Activated CD4-positive, alpha-beta T cell treated with anti-CD3 and anti-CD28 coated beads for 48 hours (primary cell): ENCODE data around the gene SH3D19.
A peak's percentile ranks its signal among the peaks of the same experiment; 100 is the strongest.
"Not testable (repeated sequence)": the region's sequence is repeated elsewhere in the genome, so short reads cannot be mapped to it uniquely, and the experiment has no call there.

Experiments
- DNase-seq: peaks from one replicate; pipeline ENCODE4 v3.0.0-alpha.2; 2020

The SH3D19 gene

GRCh38 chr4:151319490-151319889, 5.9 kb downstream of the SH3D19 start:
- DNase-seq: no peak

GRCh38 chr4:151318307-151319006, 6.9 kb downstream of the SH3D19 start:
- DNase-seq: no peak

DNA sequence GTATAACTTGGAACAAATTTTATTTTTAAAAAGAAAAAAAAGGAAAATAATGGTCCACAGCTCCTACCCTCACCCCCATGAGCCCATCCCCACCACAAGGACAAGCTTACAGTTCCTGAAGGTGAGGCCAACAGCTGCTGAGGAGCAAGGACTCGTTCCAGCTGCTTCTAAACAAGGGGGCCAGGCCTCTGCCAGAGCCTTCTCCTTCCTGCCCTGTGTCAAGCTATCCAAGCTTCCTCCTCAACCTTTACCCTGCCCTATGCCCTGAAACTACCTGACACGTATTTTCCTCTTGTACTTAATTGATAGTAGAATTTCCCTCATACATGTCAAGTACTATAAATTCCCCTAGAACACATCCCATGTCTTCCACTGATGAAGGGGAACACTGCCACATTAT, 8.8 kb downstream of the SH3D19 start:
- DNase-seq: no peak

- no peak for DNase-seq
Measured at GRCh38 chr4:151315212-151315886, 10.1 kb downstream of the SH3D19 start.

GRCh38 chr4:151314479-151314878, 10.9 kb downstream of the SH3D19 start:
- DNase-seq: no peak

DNA sequence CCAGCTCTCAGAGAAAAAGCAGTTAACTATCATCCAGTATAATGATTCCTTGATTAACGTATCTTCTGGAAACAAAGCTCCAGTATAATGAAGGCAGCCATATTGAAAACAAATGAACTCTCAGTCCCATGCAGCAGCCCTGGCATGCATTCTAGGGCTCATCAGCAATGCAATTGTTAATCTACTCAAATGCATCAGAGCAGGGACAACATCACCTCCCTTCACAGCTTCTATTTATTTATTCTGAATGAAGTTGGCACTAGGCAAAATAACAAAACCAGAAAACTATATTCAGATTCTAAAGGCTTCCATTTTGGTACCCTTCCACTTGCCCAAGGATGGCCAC, 11.4 kb downstream of the SH3D19 start:
- DNase-seq: no peak

- no peak for DNase-seq
Measured at GRCh38 chr4:151313306-151314009, 11.9 kb downstream of the SH3D19 start.

GRCh38 chr4:151310124-151310728, 15.2 kb downstream of the SH3D19 start:
- DNase-seq: no peak

DNA sequence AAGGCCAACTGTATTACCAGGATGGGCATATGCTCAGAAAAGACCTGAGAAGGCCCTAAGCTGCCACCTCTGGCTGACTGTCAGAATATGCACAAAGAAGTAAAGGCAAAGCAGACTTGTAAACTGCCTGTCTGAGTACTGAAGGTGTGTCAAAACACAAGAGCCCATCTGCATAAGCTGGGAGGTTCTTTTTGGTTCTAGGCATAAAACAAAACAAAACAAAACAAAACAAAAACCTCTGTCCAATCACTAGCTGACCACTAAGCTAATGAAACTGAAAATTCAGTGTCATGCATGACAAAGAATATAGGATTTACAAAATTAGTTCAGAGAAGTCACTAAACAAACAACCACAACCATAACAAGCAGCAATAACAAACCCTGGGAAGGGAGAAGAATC, 20.6 kb downstream of the SH3D19 start:
- no peak for DNase-seq

- no peak for DNase-seq
Measured at GRCh38 chr4:151304226-151304625, 21.2 kb downstream of the SH3D19 start.

- DNase-seq: no peak
Measured at GRCh38 chr4:151302432-151302831, 23.0 kb downstream of the SH3D19 start.

DNA sequence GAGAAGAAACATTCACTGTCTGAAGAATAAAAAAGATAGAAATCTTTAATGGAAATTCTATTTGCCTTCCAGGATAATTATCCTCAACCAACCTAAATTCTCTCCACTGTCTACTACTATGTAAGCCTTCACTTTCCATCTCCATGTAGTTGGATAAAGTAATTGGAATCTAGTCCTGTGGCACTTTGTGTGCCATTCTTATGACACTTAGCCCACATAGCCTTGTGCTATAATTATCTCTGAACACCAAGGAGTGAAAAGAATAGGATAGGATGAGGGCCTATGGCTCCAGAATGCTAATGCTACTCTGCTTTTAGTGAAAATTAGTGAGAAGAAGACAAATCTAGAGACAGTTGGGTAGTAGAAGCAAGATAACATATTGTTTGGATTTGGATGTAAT, 28.2 kb downstream of the SH3D19 start:
- DNase-seq: no peak

GRCh38 chr4:151296227-151296626, 29.2 kb downstream of the SH3D19 start:
- no peak for DNase-seq

DNA sequence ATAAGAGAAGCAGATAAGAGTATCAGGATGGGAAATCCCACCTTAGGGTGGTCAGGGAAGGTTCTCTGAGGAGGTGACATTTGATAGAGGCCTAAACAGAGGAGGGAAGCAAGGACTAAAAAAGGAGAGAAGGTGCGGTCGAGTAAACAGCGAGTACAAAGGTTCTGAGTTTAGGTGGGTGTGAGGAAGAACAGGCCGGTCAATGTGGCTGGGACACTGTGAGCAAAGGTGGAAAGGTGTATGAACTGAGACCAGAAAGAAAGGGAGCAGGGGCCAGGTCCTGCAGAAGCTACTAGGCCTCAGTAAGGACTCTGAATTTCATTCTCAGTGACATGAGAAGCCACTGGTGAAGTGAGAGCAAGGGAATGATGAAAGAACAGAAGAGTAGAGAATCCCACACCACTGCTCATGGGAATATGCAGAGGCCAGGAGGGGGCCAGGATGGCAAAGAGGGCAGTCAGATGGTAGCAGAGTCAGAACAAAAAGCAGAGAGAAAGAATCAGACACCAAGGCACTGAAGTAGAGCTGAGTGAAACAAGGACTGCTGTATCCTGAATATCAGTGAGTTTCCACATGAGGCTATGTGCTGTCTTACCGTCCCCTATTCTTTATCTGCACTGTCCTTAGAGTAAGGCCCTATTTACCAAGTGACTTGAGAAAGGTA, 30.4 kb downstream of the SH3D19 start:
- DNase-seq: no peak

DNA sequence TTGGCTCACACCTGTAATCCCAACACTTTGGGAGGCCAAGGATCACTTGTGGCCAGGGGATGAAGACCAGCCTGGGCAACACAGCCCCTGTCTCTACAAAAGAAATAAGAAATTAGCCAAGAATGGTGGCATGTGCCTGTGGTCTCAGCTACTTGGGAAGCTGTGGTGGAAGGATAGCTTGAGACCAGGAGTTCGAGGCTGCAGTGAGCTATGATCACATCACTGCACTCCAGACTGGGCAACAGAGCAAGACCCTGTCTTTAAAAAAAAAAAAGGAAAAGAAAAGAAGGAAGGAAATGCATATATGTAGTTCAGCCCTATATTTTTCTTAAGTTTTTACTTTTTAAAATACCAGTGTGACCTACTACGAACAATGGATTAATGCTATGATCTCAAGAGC, 33.4 kb downstream of the SH3D19 start:
- no peak for DNase-seq

DNA sequence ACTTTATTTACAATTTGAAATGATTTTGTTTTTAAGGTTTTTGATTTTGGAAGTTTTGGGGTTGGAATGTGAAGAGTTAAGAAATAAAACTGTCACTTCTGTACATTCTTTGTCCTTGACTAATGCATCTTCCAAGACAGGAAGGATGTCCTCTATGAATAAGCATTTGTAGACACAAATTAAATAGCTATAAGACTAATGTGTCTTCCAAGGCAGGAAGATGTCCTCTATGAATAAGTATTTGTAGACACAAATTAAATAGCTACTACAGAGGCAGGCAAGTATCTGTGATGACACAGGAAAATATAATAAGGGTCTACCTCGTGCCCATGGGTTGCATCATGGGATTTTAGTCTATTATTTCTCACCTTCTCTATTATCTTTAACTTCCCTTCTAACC, 33.9 kb downstream of the SH3D19 start:
- no peak for DNase-seq

- no peak for DNase-seq
Measured at GRCh38 chr4:151287409-151287808, 38.0 kb downstream of the SH3D19 start.

DNA sequence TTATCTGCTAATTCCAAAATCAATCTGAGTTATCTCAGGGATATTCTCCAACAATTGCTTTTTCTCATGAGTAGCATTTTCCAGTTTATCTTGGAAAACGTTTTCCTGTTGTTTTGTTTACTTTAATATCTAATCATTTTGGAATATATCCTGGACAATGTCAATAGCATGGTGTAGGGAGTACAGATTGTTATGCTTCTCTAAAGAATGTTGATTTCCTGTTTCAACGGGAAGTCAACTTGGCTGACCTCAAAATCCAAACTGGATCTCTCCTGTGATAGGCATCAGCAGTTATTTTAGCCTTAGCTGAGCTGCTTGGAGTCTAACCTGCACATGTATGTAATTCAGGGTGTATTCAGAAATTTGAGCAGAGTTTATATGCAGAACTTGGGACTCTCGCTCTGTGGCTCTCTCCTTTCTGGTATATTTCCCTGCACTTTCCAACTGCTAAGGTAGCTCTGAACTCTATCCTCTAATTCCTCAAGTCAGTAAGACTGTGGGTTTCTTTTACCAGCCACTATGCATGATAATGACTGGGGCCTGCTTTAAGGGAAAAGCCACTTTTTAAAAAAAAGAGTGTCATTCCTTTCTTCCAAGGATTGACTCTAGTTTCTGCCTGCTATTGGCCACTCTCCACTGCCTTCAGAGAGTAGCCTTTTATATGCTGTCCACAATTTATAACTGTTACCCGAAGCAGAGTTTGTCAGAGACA, 40.7 kb downstream of the SH3D19 start:
- DNase-seq: no peak

GRCh38 chr4:151276787-151277562, 48.4 kb downstream of the SH3D19 start, which contains the start of gene PRSS48:
Gene PRSS48 (plus strand): TSS chr4:151277161. CDS start chr4:151277173, 12 bp downstream.
- DNase-seq: peak; percentile 72

GRCh38 chr4:151268905-151269304, 56.5 kb downstream of the SH3D19 start:
- DNase-seq: not testable (repeated sequence)

DNA sequence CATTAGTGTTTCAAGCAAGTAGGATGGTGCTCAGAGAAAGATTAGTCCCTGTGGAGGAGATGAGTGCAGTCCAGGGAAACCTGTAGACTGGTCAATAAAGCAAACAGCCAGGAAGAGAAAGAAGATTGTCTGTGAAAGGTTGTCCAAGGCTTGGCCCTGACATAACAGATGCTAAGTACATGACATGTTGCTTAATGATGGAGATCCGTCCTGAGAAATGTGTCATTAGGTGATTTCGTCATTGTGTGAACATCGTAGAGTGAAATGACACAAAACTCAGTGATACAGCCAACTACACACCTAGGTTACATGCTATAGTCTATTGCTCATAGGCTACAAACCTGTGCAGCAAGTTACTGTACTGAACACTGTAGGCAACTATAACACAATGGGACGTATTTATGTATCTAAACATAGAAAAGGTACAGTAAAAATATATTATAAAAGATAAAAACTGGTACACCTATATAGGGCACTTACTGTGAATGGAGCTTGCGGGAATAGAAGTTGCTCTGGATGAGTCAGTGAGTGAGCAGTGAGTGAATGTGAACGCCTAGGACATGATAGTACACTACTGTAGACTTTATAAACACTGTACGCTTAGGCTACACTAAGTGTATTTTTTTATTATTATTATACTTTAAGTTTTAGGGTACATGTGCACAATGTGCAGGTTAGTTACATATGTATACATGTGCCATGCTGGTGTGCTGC, 57.4 kb downstream of the SH3D19 start:
- DNase-seq: no peak
